BLaER1 treated with 17β-estradiol and CSF1 and Interleukin-3, amounts not matched to agents 10 nM and 100 nM (cell line): ENCODE data around the gene GRIK1.
"Not testable (repeated sequence)": the region's sequence is repeated elsewhere in the genome, so short reads cannot be mapped to it uniquely, and the experiment has no call there.

Experiments
- H3K27ac ChIP-seq, 11 experiments: shearing (Covaris generic); formaldehyde crosslinking; 2 replicates each; pipeline ENCODE4 v1.8.1; 2022
- H3K27me3 ChIP-seq, 11 experiments: shearing (Covaris generic); formaldehyde crosslinking; 2 replicates each; pipeline ENCODE4 v1.8.1; 2022
- H3K36me3 ChIP-seq, 11 experiments: shearing (Covaris generic); formaldehyde crosslinking; 2 replicates each; pipeline ENCODE4 v1.8.1; 2022
- H3K4me1 ChIP-seq, 10 experiments: shearing (Covaris generic); formaldehyde crosslinking; 2 replicates each; pipeline ENCODE4 v1.8.1; 2022
- H3K4me2 ChIP-seq, 11 experiments: shearing (Covaris generic); formaldehyde crosslinking; 2 replicates each; pipeline ENCODE4 v1.8.1; 2022
- H3K4me3 ChIP-seq, 10 experiments: shearing (Covaris generic); formaldehyde crosslinking; 2 replicates each; pipeline ENCODE4 v1.8.1; 2022
- H3K9ac ChIP-seq, 11 experiments: shearing (Covaris generic); formaldehyde crosslinking; 2 replicates each; pipeline ENCODE4 v1.8.1; 2022
- H3K9me3 ChIP-seq, 11 experiments: shearing (Covaris generic); formaldehyde crosslinking; replicated peaks in 1 of 11; 2 replicates each; pipeline ENCODE4 v1.8.1; 2022
- H4K20me1 ChIP-seq, 11 experiments: shearing (Covaris generic); formaldehyde crosslinking; 2 replicates each; pipeline ENCODE4 v1.8.1; 2022
- Cebpa-rat ChIP-seq, 11 experiments: shearing (Covaris generic); IDR thresholded peaks; 2 replicates each; pipeline ENCODE4 v1.8.1; 2022

The GRIK1 gene

DNA sequence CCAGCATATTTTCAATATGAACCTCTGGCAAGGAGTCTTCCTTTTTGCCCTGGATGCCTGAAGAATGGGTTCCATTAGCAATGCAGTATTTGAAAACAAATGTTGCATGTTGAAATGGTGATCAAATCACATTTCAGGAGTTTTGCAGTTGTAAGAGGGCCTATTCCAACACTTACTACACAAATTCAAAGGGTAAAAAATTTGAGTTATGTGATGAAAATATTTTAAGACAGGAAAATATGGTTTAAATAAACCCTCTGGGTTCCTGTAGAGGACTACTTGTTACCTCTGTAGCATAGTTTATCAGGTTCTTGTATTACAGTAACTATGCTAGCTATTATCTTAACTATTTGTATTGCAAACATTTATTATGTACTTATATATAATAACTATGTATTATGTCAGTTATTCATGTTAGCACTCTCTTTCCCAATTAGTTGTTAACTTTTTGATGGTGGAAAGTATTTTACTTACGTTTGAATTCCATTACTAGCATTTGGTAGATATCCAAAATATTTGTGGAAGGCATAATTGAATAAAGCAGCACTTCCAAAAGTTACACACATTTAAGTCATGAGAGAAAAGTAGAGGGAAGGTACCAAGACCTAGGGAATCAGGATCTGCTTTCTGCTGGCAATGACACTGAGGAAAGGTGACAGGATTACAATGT lies 312.9 kb downstream of the GRIK1 start:
- H3K27me3 ChIP-seq: no peaks in the 10 kb centered on the region
- no peak for TF ChIP-seq Cebpa-rat (IDR thresholded peaks at IDR 0.05)
- H4K20me1 ChIP-seq: no peaks in the 10 kb centered on the region
- no peak overlapping the region for H3K4me2 ChIP-seq
- no peaks in the 10 kb centered on the region for H3K36me3 ChIP-seq
- no peak overlapping the region for H3K4me3 ChIP-seq
- no peak overlapping the region for H3K27ac ChIP-seq
- no peaks in the 10 kb centered on the region for H3K9me3 ChIP-seq
- H3K4me1 ChIP-seq: no peaks in the 10 kb centered on the region
- no peak overlapping the region for H3K9ac ChIP-seq

- Histone ChIP-seq H3K36me3 (no peaks in the 10 kb centered on the region), H3K9me3 (no peaks in the 10 kb centered on the region), H3K27me3 (no peaks in the 10 kb centered on the region), H4K20me1 (no peaks in the 10 kb centered on the region), H3K4me3 (no peak overlapping the region), H3K27ac (no peak overlapping the region), H3K4me1 (no peaks in the 10 kb centered on the region), H3K9ac (no peak overlapping the region), H3K4me2 (no peak overlapping the region)
- TF ChIP-seq Cebpa-rat (IDR thresholded peaks at IDR 0.05): no peak
Observed at GRCh38 chr21:29625990-29626389, 313.8 kb downstream of the GRIK1 start.

DNA sequence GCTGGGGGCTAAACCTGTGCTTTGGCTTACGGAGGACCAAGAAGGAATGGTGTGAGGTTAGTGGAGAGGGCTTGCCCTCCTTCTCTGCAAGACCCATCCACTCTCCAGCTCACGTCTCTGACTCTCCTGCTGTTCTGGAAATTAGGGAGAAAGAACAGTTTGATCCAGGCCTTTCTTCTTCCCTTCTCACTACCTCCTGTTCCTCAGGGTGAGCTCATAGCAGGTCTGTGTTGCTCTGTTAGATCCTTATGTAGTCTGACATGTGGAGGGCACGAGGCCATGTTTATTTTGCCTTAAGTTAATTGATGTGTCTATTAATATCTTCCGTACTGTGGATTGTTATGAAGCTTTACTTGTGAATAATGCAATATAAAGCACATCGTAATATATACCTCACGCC lies 315.0 kb downstream of the GRIK1 start:
- Histone ChIP-seq H4K20me1 (no peaks in the 10 kb centered on the region), H3K9me3 (no peaks in the 10 kb centered on the region), H3K27ac (no peak overlapping the region), H3K4me2 (no peak overlapping the region), H3K27me3 (no peaks in the 10 kb centered on the region), H3K4me3 (no peak overlapping the region), H3K9ac (no peak overlapping the region; a peak in 1 of 22 replicates), H3K4me1 (no peaks in the 10 kb centered on the region), H3K36me3 (no peaks in the 10 kb centered on the region)
- TF ChIP-seq Cebpa-rat (IDR thresholded peaks at IDR 0.05): no peak

DNA sequence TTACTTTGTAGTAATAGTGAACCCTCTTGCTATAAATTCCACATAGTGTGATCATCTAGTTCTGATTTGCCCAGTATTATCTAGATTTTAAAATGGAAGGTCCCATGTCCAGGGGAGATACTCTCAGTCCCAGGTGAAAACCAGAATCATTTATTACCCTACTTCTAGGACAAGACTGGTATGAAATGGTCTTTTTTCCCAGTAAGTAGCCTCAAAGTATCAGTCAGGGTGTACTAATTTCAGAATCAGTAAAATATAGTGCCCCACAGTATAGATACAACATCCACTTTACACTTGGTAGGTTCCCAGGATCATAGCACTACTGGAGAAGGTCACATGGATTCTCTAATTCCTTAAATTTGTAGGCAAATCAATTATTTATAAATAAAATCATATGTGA lies 318.3 kb downstream of the GRIK1 start:
- Histone ChIP-seq H3K9me3 (0 out of 22 replicates have a peak, but pooled peaks cover 0 to 7% (median 0%) of the 10 kb centered on the region in 11 experiments), H3K4me1 (no peaks in the 10 kb centered on the region), H3K36me3 (no peaks in the 10 kb centered on the region), H3K9ac (no peak overlapping the region), H3K4me2 (no peak overlapping the region), H3K4me3 (no peak overlapping the region), H4K20me1 (no peaks in the 10 kb centered on the region), H3K27ac (no peak overlapping the region), H3K27me3 (no peaks in the 10 kb centered on the region)
- no peak for TF ChIP-seq Cebpa-rat (IDR thresholded peaks at IDR 0.05)

GRCh38 chr21:29616209-29616751 lies 323.5 kb downstream of the GRIK1 start:
- H3K36me3 ChIP-seq: no peaks in the 10 kb centered on the region
- no peak overlapping the region for H3K4me2 ChIP-seq
- no peak overlapping the region for H3K27ac ChIP-seq

GRCh38 chr21:29613877-29614276 lies 325.9 kb downstream of the GRIK1 start:
- no peak for TF ChIP-seq Cebpa-rat (IDR thresholded peaks at IDR 0.05)
- Histone ChIP-seq H3K36me3 (no peaks in the 10 kb centered on the region), H4K20me1 (no peaks in the 10 kb centered on the region), H3K9ac (no peak overlapping the region), H3K27me3 (no peaks in the 10 kb centered on the region), H3K9me3 (0 out of 22 replicates have a peak, but pooled peaks cover 0 to 7% (median 0%) of the 10 kb centered on the region in 11 experiments), H3K4me3 (no peak overlapping the region), H3K4me2 (no peak overlapping the region), H3K27ac (no peak overlapping the region), H3K4me1 (no peaks in the 10 kb centered on the region)

More at GRCh38 chr21:29616209-29616751, 323.5 kb downstream of the GRIK1 start:
- H3K9ac ChIP-seq: no peak overlapping the region
- H3K9me3 ChIP-seq: 0 out of 22 replicates have a peak, but pooled peaks cover 0 to 7% (median 0%) of the 10 kb centered on the region in 11 experiments
- TF ChIP-seq Cebpa-rat (IDR thresholded peaks at IDR 0.05): no peak
- H4K20me1 ChIP-seq: no peaks in the 10 kb centered on the region
- H3K4me1 ChIP-seq: no peaks in the 10 kb centered on the region
- H3K4me3 ChIP-seq: no peak overlapping the region
- H3K27me3 ChIP-seq: no peaks in the 10 kb centered on the region

- no peak overlapping the region for H3K4me2 ChIP-seq
- TF ChIP-seq Cebpa-rat (IDR thresholded peaks at IDR 0.05): no peak
- no peaks in the 10 kb centered on the region for H3K4me1 ChIP-seq
- H3K27me3 ChIP-seq: no peaks in the 10 kb centered on the region
- H3K27ac ChIP-seq: no peak overlapping the region
- H3K36me3 ChIP-seq: no peaks in the 10 kb centered on the region
- no peak overlapping the region for H3K4me3 ChIP-seq
- H3K9me3 ChIP-seq: 0 out of 22 replicates have a peak, but pooled peaks cover 0 to 1% (median 0%) of the 10 kb centered on the region in 11 experiments
- no peaks in the 10 kb centered on the region for H4K20me1 ChIP-seq
- no peak overlapping the region for H3K9ac ChIP-seq
Observed at GRCh38 chr21:29613021-29613420, 326.8 kb downstream of the GRIK1 start.

DNA sequence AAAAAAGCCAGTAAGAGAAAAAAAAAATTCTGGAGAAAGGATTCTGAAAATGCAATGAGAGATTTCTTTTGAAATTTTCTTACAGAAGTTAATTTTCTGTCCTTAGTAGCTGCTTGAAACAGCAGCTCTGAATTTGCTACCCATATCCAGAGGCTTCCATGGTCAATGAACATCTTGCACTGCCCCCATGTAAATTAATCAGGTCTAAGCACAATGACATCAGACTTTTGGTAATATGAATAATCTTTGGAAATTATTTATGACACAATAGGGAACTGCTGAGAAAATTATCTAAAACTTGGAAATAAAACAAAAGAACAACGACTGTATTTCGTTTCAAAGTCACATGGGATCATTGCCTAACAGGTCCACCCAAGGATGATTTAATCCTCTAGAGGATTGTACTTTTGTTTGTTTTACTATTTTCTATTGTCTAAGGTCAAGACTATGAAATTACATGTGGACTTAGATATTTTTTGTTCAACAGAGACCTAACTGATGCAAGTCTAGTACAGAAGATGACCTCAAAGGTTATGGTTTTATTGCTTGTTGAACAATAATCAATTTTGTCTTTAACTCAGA lies 328.9 kb downstream of the GRIK1 start:
- H3K36me3 ChIP-seq: no peaks in the 10 kb centered on the region
- no peaks in the 10 kb centered on the region for H3K27me3 ChIP-seq
- no peaks in the 10 kb centered on the region for H3K4me1 ChIP-seq
- no peak for TF ChIP-seq Cebpa-rat (IDR thresholded peaks at IDR 0.05)
- no peaks in the 10 kb centered on the region for H4K20me1 ChIP-seq
- H3K27ac ChIP-seq: no peak overlapping the region
- no peak overlapping the region for H3K4me3 ChIP-seq
- no peaks in the 10 kb centered on the region for H3K9me3 ChIP-seq
- no peak overlapping the region for H3K4me2 ChIP-seq
- H3K9ac ChIP-seq: no peak overlapping the region

- Histone ChIP-seq H3K4me2 (no peak overlapping the region), H3K9me3 (0 out of 22 replicates have a peak, but pooled peaks cover 0 to 8% (median 0%) of the 10 kb centered on the region in 11 experiments), H3K4me3 (no peak overlapping the region), H3K9ac (no peak overlapping the region), H4K20me1 (no peaks in the 10 kb centered on the region), H3K36me3 (peaks cover 0 to 8% (median 0%) of the 10 kb centered on the region in 11 experiments; a peak in 1 of 22 replicates), H3K27ac (no peak overlapping the region), H3K4me1 (no peaks in the 10 kb centered on the region), H3K27me3 (no peaks in the 10 kb centered on the region)
- no peak for TF ChIP-seq Cebpa-rat (IDR thresholded peaks at IDR 0.05)
Observed at GRCh38 chr21:29606613-29607012, 333.2 kb downstream of the GRIK1 start.

GRCh38 chr21:29605219-29605618 lies 334.6 kb downstream of the GRIK1 start:
- H3K4me3 ChIP-seq, H3K4me1 ChIP-seq, H4K20me1 ChIP-seq, H3K27me3 ChIP-seq, H3K9ac ChIP-seq, H3K4me2 ChIP-seq, H3K27ac ChIP-seq, H3K36me3 ChIP-seq, H3K9me3 ChIP-seq: not testable (repeated sequence)
